Loucy (cell line): ENCODE results near the gene MRPL20.

Experiments used
- CTCF ChIP-seq: fragments of 200-600 bp; sonication (generic); conservative IDR thresholded peaks from 2 replicates; pipeline ENCODE4 v1.5.1; 2014; ENCODE audit warnings: mild to moderate bottlenecking, antibody characterized with exemption, low read length
- EZH2phosphoT487 ChIP-seq: fragments of 200-600 bp; IDR thresholded peaks from 2 replicates; pipeline ENCODE4 v1.6.1; 2018; ENCODE audit warnings: antibody characterized with exemption, mild to moderate bottlenecking, moderate library complexity, borderline replicate concordance

- no peak for TF ChIP-seq CTCF
- no peak for TF ChIP-seq EZH2phosphoT487
Measured at GRCh38 chr1:1380860-1381259, 26.2 kb downstream of the MRPL20 start.
